Measurements from ENCODE around the gene TPM2.
A peak's percentile ranks its signal among the peaks of the same experiment; 100 is the strongest.

Gene TPM2

DNA sequence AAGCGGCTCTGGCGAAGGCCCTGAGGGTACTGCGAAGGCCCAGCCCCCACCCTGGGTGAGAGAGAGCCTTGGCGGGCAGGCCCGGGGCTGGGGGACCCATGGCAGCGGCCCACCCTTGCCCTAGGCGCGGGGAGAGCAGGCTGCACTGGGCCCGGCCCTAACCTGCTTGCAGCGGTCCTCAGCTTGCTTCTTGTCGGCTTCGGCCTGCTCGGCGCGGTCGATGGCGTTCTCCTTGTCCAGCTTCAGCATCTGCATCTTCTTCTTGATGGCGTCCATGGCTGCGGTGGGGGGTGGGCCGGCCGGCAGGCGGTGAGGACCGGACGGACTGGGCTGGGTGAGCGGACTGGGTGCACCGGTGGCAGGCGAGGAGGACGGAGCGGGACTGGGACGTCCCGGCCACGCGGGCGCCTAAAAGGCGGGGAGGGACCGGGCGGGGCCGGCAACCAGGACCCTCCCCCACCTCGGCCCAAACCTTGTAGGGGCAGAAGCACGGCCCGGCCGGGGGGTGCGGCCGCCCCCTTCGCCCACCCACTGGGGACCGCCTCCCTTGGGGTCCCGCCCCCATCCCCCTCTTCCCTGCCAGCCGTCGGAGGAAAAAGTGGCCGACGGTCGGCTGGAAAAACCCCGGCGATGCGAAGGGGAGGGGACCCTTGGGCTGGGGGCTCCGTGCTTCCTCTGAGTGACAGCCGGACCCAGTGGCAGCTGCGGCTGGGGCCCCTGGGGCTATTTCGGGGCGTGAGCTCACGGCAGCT, at the start of gene TPM2:
Gene TPM2 (minus strand): TSS at position 384 of the 752 bp plus-strand sequence. CDS start 108 bp downstream, at position 276.
- FAIRE-seq: no peak

- FAIRE-seq: no peak
Measured at GRCh38 chr9:35738924-35739323, 49.2 kb upstream of the TPM2 start.

DNA sequence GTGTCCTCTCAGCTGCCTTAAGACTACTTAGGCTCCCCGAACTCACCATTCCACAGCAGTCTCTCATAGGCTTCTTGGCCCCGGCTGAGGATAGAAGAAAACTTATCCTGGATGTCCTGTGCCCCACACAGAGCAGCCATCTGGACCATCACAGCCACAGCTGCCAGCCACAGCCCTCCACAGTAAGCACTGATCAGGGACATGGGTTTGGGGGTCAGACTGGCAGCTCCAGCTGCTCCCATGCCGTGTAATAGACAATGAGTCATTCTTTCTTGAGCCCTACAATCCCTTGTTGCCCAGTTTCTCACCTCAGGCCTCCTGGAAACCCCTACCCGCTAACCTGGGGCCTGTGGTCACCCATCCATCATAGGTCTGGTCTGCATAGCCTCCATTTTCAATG, 48.5 kb upstream of the TPM2 start:
- FAIRE-seq: no peak

DNA sequence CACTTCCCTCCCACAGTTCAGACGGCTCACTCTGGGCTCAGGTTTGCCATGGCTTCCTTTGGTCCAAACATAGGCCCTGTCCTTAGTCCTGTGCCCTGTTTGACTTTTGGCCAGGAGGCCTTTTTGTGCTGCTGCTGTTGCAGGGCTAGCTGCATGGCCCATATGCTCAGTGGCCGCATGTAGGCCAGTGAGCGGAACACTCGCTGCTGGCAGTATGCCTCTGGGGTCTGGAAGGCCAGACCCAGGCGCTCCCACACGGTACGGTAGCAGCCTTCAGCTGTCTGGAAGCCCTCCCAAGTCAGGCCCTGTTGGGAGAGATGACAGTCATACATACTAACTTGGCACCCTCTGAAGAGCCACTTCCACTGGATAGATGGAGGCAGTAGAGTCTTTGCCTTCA, 47.4 kb upstream of the TPM2 start:
- FAIRE-seq: no peak

DNA sequence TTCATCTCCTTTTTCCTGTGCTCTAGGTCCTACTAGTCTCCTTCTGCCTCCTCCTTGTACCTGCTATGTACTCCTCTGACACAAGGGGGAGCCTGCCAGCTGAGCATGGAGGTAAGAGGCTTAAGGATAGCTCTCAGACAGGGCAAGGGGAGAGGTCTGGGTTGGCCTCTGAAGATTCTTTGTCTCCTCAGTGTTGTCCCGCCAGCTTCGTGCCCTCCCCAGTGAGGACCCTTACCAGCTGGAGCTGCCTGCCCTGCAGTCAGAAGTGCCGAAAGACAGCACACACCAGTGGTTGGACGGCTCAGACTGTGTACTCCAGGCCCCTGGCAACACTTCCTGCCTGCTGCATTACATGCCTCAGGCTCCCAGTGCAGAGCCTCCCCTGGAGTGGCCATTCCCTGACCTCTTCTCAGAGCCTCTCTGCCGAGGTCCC, 46.5 kb upstream of the TPM2 start:
- no peak for FAIRE-seq

GRCh38 chr9:35734096-35734495, 44.4 kb upstream of the TPM2 start:
- FAIRE-seq: no peak

DNA sequence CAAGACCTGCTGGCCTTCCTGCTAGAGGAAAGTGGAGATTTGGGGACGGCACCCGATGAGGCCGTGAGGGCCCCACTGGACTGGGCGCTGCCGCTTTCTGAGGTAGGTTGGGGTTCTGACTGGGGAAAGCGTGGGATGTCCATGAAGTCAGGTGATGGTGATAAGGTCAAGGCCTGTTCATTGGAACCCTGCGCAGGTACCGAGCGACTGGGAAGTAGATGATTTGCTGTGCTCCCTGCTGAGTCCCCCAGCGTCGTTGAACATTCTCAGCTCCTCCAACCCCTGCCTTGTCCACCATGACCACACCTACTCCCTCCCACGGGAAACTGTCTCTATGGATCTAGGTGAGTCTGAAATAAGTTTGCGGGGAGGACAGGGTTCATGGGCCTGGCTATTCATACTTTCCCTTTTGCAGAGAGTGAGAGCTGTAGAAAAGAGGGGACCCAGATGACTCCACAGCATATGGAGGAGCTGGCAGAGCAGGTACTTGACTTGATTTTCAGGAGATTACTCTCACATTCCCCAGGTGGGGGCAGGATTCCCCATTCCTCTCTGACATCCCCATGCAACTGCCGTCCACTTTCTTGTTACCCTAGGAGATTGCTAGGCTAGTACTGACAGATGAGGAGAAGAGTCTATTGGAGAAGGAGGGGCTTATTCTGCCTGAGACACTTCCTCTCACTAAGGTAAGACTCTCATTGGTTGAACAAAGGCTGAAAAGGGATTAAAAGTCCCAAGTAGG, 43.2 kb upstream of the TPM2 start:
- no peak for FAIRE-seq

- peak; percentile 96 for FAIRE-seq
Measured at GRCh38 chr9:35732185-35732799, 42.6 kb upstream of the TPM2 start, which contains the start of the genes CREB3 and TLN1. CREB3 (plus strand) TSS chr9:35732666; CDS start chr9:35732773, 107 bp downstream. TLN1 (minus strand) TSS chr9:35732195; CDS start chr9:35725694, 6,501 bp downstream.

DNA sequence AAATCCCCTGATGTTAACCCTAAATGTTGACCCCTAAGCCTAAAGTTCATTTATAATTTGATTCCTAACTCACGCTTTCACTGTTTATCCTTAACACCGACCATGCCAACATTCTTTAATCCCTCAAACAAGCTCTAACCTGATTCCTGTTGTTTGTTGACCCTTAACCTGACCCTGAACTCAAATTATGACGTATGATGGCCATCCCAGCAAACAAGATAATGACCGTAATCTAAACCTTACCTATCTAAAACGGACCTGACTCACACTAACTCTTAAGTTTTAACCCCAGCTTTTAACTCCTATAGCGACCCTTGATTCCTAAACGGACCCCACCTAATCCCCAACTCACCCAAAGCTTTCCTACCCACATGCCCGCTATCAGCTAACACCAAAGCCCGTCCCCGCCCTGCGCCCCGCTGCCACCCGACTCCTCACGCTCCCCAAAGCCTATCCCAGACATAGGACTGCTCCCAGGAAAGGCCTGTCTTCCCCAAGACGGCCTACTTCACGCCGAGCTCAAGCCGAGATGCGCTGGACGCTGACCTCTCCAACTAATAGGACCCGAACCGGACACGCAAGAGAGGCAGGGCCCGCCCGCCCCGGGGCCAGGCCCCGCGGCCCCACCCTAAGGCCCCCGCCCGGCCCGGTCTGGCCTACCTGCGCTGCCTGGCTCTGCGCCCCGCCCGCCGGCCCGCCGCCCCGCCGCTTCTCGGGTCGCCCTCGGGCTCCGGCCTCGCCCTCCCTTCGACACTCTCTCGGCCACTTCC, 41.9 kb upstream of the TPM2 start:
- no peak for FAIRE-seq

DNA sequence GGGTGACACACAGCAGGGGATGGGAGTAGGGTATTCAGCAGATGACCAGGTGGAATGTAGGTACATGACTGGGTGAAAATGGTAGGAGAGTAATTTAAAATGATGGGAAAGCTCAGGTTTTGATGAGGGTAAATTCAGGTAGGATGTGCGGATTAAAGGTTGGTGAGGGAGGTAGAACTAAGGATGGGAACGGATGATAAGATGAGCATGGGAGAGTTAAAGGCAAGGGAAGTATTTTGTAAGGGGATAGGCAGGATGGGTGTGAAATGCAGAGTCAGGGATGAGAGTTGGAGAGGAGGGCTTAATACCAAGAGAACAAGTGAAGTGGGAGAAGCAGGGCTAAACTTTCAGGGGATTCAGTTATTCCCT, 40.7 kb upstream of the TPM2 start:
- FAIRE-seq: no peak

- FAIRE-seq: no peak
Measured at GRCh38 chr9:35729700-35730485, 40.2 kb upstream of the TPM2 start.

DNA sequence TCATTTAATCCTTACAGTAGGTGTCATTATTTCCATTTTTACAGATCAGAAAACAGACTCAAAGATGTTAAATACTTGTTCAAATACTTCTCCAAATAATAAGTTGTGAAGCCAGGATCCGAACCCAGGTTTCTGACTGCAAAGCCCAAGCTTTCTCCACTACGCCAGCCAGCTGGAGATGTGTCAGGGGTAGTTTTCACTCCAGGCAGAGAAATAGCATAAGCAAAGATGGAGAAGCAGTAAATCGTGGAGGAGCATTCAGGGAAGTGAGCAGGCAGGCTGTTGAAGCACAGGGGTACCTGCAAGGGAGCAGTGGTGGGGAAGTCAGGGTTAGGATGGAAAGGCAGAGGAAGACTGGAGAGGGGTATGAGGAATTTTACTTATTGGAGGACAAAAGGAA, 39.4 kb upstream of the TPM2 start:
- FAIRE-seq: no peak

DNA sequence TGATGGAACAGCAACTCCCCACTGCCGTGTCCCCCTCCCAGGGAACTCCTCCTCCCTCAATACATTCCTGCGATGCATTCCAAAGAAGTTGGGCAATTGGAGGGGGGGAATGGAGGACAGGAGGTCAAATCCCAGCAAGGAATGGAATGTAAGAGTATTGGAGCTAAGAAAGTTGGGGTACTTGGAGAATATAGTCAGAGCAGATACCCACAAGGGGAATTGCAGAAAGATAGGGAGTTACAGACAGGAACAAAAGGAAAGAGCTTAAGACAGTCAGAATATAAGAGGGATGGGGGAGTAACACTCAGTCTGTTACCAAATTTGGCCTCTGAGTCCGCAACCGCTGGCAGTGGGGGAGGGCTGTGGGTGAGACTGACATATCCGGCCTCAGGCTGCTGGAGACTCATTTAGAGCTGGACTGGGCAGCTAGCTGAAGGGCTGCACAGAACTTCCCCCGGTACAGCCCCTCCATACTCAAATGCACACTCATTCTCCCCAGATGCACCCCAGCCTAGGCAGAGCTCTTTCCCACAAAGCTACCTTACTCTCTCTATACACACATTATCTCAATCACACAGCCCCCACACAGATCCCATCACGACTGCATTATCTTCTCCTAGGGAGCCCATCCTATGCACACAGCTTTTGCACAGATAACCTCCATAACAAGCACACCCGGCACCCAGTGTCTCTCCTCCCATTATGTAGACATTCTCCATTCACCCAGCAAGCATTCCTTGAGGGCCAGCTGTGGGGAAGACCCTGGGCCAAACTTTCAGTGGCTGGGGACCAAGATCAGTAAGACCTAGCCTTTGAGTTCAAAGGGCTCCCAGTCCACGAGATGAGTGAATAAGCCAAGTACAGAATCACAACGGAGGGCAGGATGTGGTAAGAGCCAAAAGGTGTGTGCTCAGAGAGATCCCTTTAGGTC, 38.6 kb upstream of the TPM2 start:
- no peak for FAIRE-seq

DNA sequence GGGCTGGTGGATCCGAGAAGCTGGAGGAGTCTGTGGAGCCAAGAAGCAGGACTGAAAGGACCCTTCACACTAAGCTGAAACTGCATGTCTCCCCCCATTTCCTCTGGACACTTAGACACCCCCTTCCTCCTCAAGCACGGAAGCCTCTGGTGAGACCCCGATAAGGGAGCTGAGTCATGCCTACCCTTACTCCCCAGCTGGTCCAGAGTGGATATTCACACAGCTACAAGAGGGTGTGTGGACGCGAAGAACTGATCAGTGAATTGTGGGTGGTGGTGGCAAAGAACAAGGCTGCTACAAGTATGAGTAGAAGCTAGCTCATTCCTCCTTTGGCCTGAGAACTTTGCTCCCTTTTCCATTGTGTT, 37.9 kb upstream of the TPM2 start:
- no peak for FAIRE-seq

DNA sequence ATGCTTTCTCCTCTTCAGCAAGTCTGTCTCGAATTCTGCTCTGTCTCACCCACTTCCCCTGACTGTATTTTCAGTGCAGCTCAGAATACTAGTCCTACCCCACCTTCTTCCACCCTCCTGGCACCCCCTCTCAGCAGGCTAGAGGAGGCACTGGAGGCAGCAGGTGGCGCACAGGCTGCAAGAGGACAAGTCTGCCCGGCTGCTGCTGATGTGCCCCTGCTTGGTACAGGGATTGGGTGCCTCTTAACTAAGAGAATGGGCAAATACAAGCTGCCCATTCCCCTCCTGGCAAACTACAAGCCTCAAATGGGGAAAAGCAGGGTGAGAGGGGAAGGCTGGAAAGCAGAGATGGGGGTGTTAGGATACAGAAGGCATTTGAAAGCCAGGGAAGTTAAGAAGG, 37.2 kb upstream of the TPM2 start:
- FAIRE-seq: no peak

DNA sequence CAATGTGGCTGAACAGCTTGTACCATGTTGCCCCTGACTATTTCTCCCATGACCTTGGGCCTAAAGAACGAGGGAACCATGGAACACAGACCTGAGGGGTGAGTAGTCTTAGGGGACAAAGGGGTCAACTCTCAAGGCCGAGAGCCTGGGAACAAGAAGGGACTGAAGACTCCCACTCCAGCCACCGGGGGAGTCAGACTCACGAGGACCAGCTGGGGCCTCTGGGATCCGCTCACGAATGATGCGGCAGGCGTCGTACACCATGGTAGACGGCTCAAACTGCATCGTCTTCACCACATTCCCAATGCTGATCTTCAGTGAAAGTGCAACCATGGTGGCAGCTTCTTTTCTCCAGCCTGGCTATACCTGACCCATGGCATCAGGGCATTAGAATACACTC, 35.6 kb upstream of the TPM2 start:
- FAIRE-seq: no peak

GRCh38 chr9:35723908-35724307, 34.2 kb upstream of the TPM2 start:
- FAIRE-seq: no peak

- no peak for FAIRE-seq
Measured at GRCh38 chr9:35723426-35723825, 33.7 kb upstream of the TPM2 start.

DNA sequence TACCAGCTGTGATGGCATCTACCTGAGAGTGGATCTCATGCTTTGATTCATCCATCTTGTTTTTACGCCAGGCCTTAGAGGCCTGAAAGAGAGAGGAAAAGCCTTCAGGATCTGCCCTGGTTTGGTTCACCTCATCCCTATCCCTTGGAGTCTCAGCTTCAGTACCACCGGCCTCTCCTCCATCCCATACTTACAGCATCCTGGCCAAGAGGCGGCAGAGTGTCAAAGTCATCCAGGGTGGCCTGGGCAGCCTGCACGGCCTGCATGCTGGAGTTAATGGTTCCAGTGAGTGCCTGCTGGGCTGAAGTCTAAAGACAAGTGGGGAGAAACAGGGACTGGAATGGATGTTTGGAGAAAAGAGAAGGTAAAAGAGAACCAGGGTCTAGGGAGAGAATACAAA, 29.8 kb upstream of the TPM2 start:
- FAIRE-seq: no peak

- no peak for FAIRE-seq
Measured at GRCh38 chr9:35718721-35719511, 29.2 kb upstream of the TPM2 start.

Data from endometrium (tissue), 2 donors.